OCI-LY3 (cell line): ENCODE measurements around the gene DOCK10.
"Not testable (repeated sequence)": the region's sequence is repeated elsewhere in the genome, so short reads cannot be mapped to it uniquely, and the experiment has no call there.

Experiments
- H2AFZ ChIP-seq: fragments of 200-600, 300-600 bp; shearing (Covaris generic); 2 replicates; pipeline ENCODE4 v1.6.0; 2014; ENCODE audit warnings: antibody characterized with exemption, low read depth, low read length
- H3K27ac ChIP-seq: fragments of 200-600, 300-600 bp; sonication (generic); 2 replicates; pipeline ENCODE4 v1.5.1; 2014; ENCODE audit warnings: mild to moderate bottlenecking, low read length, moderate library complexity, mixed read lengths
- H3K27me3 ChIP-seq: fragments of 200-600, 300-600 bp; sonication (generic); 2 replicates; pipeline ENCODE4 v1.6.1; 2014; ENCODE audit warnings: low read depth, low read length, mixed read lengths
- H3K36me3 ChIP-seq: fragments of 200-600, 300-600 bp; sonication (generic); replicated peaks from 2 replicates; pipeline ENCODE3; 2014; ENCODE audit warnings: low read depth, low read length, mixed read lengths
- H3K4me1 ChIP-seq: fragments of 300-600, 200-600 bp; sonication (generic); 2 replicates; pipeline ENCODE4 v1.6.1; 2014; ENCODE audit warnings: low read length, mixed read lengths
- H3K4me2 ChIP-seq: fragments of 200-600, 300-600 bp; sonication (generic); 2 replicates; pipeline ENCODE4 v1.6.1; 2014; ENCODE audit warnings: low read length, mixed read lengths
- H3K4me3 ChIP-seq: fragments of 300-600, 200-600 bp; sonication (generic); 2 replicates; pipeline ENCODE4 v1.5.1; 2014; ENCODE audit warnings: antibody characterized with exemption, mild to moderate bottlenecking, low read length, moderate library complexity
- H3K79me2 ChIP-seq: fragments of 300-600, 200-600 bp; shearing (Covaris generic); 2 replicates; pipeline ENCODE4 v1.6.1; 2014; ENCODE audit warnings: mild to moderate bottlenecking, low read length, mixed read lengths
- H3K9ac ChIP-seq: fragments of 300-600, 200-600 bp; shearing (Covaris generic); 2 replicates; pipeline ENCODE4 v1.6.0; 2014; ENCODE audit warnings: mild to moderate bottlenecking, low read length, moderate library complexity
- H3K9me3 ChIP-seq: fragments of 200-600, 300-600 bp; shearing (Covaris generic); 2 replicates; pipeline ENCODE4 v1.6.1; 2014; ENCODE audit warnings: low read length, mixed read lengths; ENCODE audit not compliant: insufficient read depth
- H4K20me1 ChIP-seq: fragments of 200-600, 300-600 bp; sonication (generic); 2 replicates; pipeline ENCODE4 v1.6.1; 2016; ENCODE audit warnings: low read length, mixed read lengths; ENCODE audit not compliant: insufficient read depth
- CTCF ChIP-seq: fragments of 200-600, 300-600 bp; sonication (generic); IDR thresholded peaks from 2 replicates; pipeline ENCODE4 v1.5.1; 2014; ENCODE audit warnings: antibody characterized with exemption, low read length, low read depth
- EZH2phosphoT487 ChIP-seq: fragments of 200-600 bp; shearing (Covaris generic); IDR thresholded peaks from 2 replicates; pipeline ENCODE4 v1.6.1; 2018; ENCODE audit warnings: antibody characterized with exemption, mixed run types, low read depth

DOCK10 gene

GRCh38 chr2:224919472-224920110, 122.7 kb downstream of the DOCK10 start:
- peaks cover 27% of the 10 kb centered on the region for H3K79me2 ChIP-seq
- H3K4me2 ChIP-seq = no peak overlapping the region
- peaks cover 27% of the 10 kb centered on the region for H3K4me1 ChIP-seq
- no peak overlapping the region for H2AFZ ChIP-seq
- no peaks in the 10 kb centered on the region for H3K9me3 ChIP-seq
- peaks cover 21% of the 10 kb centered on the region for H3K36me3 ChIP-seq
- H3K9ac ChIP-seq = no peak overlapping the region
- no peak overlapping the region for H3K27ac ChIP-seq
- no peak for TF ChIP-seq EZH2phosphoT487
- no peak for TF ChIP-seq CTCF
- no peaks in the 10 kb centered on the region for H3K27me3 ChIP-seq
- H4K20me1 ChIP-seq = peaks cover 18% of the 10 kb centered on the region; the same call in 1 of the 2 replicates
- no peak overlapping the region for H3K4me3 ChIP-seq

- no peak overlapping the region for H2AFZ ChIP-seq
- no peaks in the 10 kb centered on the region for H3K27me3 ChIP-seq
- H3K4me2 ChIP-seq = no peak overlapping the region
- H3K9me3 ChIP-seq = no peaks in the 10 kb centered on the region
- no peak overlapping the region for H3K4me3 ChIP-seq
- peaks cover 20% of the 10 kb centered on the region for H3K4me1 ChIP-seq
- no peak for TF ChIP-seq EZH2phosphoT487
- TF ChIP-seq CTCF = no peak
- no peak overlapping the region for H3K9ac ChIP-seq
- H3K79me2 ChIP-seq = peaks cover 20% of the 10 kb centered on the region
- H3K36me3 ChIP-seq = peaks cover 16% of the 10 kb centered on the region
- H3K27ac ChIP-seq = no peak overlapping the region
- H4K20me1 ChIP-seq = peaks cover 18% of the 10 kb centered on the region; the same call in 1 of the 2 replicates
Measured at GRCh38 chr2:224918626-224919471, 123.4 kb downstream of the DOCK10 start.

GRCh38 chr2:224917246-224917645, 125.0 kb downstream of the DOCK10 start:
- H3K27me3 ChIP-seq, H3K9me3 ChIP-seq, H3K9ac ChIP-seq, H3K4me2 ChIP-seq, H2AFZ ChIP-seq, H4K20me1 ChIP-seq, H3K4me3 ChIP-seq, H3K27ac ChIP-seq, H3K4me1 ChIP-seq: not testable (repeated sequence)
- Histone ChIP-seq H3K36me3 (peaks cover 11% of the 10 kb centered on the region), H3K79me2 (peaks cover 15% of the 10 kb centered on the region)

- no peaks in the 10 kb centered on the region for H4K20me1 ChIP-seq
Measured at GRCh38 chr2:224915136-224915535, 127.1 kb downstream of the DOCK10 start.

More at GRCh38 chr2:224915136-224915535, 127.1 kb downstream of the DOCK10 start:
- TF ChIP-seq CTCF (no peak), EZH2phosphoT487 (no peak)
- Histone ChIP-seq H2AFZ (no peak overlapping the region), H3K9ac (no peak overlapping the region), H3K4me3 (no peak overlapping the region), H3K9me3 (no peaks in the 10 kb centered on the region), H3K36me3 (peaks cover 11% of the 10 kb centered on the region), H3K79me2 (peaks cover 10% of the 10 kb centered on the region), H3K4me2 (no peak overlapping the region), H3K27ac (no peak overlapping the region), H3K27me3 (no peaks in the 10 kb centered on the region), H3K4me1 (peaks cover 3% of the 10 kb centered on the region)
